GM23338 (cell line): ENCODE results near the gene GLT6D1. TPM values are rescaled to one million over a fixed set of nuclear protein-coding genes. Genes with fewer than 3 reads are reported as not detected.

Experiments
- ATAC-seq: fragments of 200-7000 bp; cut with Tn5 transposase; 3 replicates; pipeline ENCODE4 v1.9.1; 2020
- DNase-seq: peaks from one replicate; pipeline ENCODE4 v3.0.0-alpha.2; 2015; ENCODE audit warnings: low spot score
- H2AFZ ChIP-seq: fragments of 200-600 bp; sonication (generic); 2 replicates; pipeline ENCODE4 v1.8.0; 2016; ENCODE audit warnings: antibody characterized with exemption, mild to moderate bottlenecking, moderate library complexity
- H3F3A ChIP-seq: fragments of 200-600 bp; sonication (generic); replicated peaks from 2 replicates; pipeline ENCODE4 v1.8.0; 2017; ENCODE audit warnings: antibody characterized with exemption, mixed run types, low read depth
- H3K27ac ChIP-seq: fragments of 200-600 bp; sonication (generic); 2 replicates; pipeline ENCODE4 v1.6.1; 2016; ENCODE audit warnings: low read depth
- H3K27me3 ChIP-seq: fragments of 200-600 bp; sonication (generic); 2 replicates; pipeline ENCODE4 v1.8.0; 2016; ENCODE audit warnings: mild to moderate bottlenecking, mixed run types, moderate library complexity; ENCODE audit not compliant: insufficient read depth
- H3K36me3 ChIP-seq: fragments of 200-600 bp; sonication (generic); 2 replicates; pipeline ENCODE4 v1.8.0; 2016; ENCODE audit warnings: mild to moderate bottlenecking; ENCODE audit not compliant: insufficient read depth
- H3K4me1 ChIP-seq: fragments of 200-600 bp; sonication (generic); 2 replicates; pipeline ENCODE4 v1.8.0; 2016; ENCODE audit warnings: mild to moderate bottlenecking, moderate library complexity; ENCODE audit not compliant: insufficient read depth
- H3K4me2 ChIP-seq: fragments of 200-600 bp; sonication (generic); 2 replicates; pipeline ENCODE4 v1.7.1; 2017; ENCODE audit warnings: mixed run types
- H3K4me3 ChIP-seq: fragments of 200-600 bp; sonication (generic); 2 replicates; pipeline ENCODE4 v1.6.1; 2016; ENCODE audit warnings: mixed run types
- H3K79me2 ChIP-seq: fragments of 200-600 bp; sonication (generic); replicated peaks from 2 replicates; pipeline ENCODE4 v1.8.0; 2017; ENCODE audit warnings: mild to moderate bottlenecking; ENCODE audit not compliant: insufficient read depth
- H3K9me2 ChIP-seq: fragments of 200-600 bp; sonication (generic); 2 replicates; pipeline ENCODE4 v1.8.0; 2017; ENCODE audit not compliant: insufficient read depth
- H4K20me1 ChIP-seq: fragments of 200-600 bp; sonication (generic); replicated peaks from 2 replicates; pipeline ENCODE4 v1.8.0; 2017; ENCODE audit warnings: mild to moderate bottlenecking; ENCODE audit not compliant: insufficient read depth
- H3K27ac Mint-ChIP-seq: 2 replicates; pipeline ENCODE4 v1.8.0; 2020; ENCODE audit warnings: inconsistent platforms, mild to moderate bottlenecking, moderate library complexity, mixed read lengths
- H3K27me3 Mint-ChIP-seq: 3 replicates; pipeline ENCODE4 v1.8.0; 2022; ENCODE audit warnings: low read depth, mild to moderate bottlenecking, moderate library complexity, mixed read lengths, inconsistent platforms; ENCODE audit not compliant: insufficient read depth, poor library complexity
- H3K36me3 Mint-ChIP-seq: 3 replicates; pipeline ENCODE4 v1.8.0; 2021; ENCODE audit warnings: low read depth, mild to moderate bottlenecking, inconsistent platforms, moderate library complexity, mixed read lengths
- H3K4me1 Mint-ChIP-seq: 3 replicates; pipeline ENCODE4 v1.8.0; 2020; ENCODE audit warnings: mild to moderate bottlenecking, inconsistent platforms, mixed read lengths
- H3K4me3 Mint-ChIP-seq: 3 replicates; pipeline ENCODE4 v1.8.0; 2021; ENCODE audit warnings: moderate library complexity, mild to moderate bottlenecking, inconsistent platforms, mixed read lengths
- H3K9me3 Mint-ChIP-seq: 3 replicates; pipeline ENCODE4 v1.8.0; 2020; ENCODE audit warnings: moderate library complexity, mild to moderate bottlenecking, inconsistent platforms, mixed read lengths
- EZH2phosphoT487 ChIP-seq: fragments of 200-600 bp; sonication (generic); IDR thresholded peaks from one replicate; pipeline ENCODE4 v1.8.1; 2018; ENCODE audit warnings: antibody characterized with exemption; ENCODE audit not compliant: unreplicated experiment
- NANOG ChIP-seq: IDR thresholded peaks from 2 replicates; pipeline ENCODE4 v1.6.1; 2016; ENCODE audit warnings: antibody characterized with exemption, borderline replicate concordance
- POLR2AphosphoS5 ChIP-seq: IDR thresholded peaks from 2 replicates; pipeline ENCODE4 v1.6.1; 2016; ENCODE audit warnings: antibody characterized with exemption, low read depth
- STAT1 ChIP-seq: IDR thresholded peaks from one replicate; pipeline ENCODE4 v1.6.1; 2016; ENCODE audit warnings: antibody characterized with exemption; ENCODE audit not compliant: unreplicated experiment
- ZNF114 ChIP-seq: fragments of 250-450 bp; sonication (Bioruptor Pico); IDR thresholded peaks from 2 replicates; pipeline ENCODE4 v1.5.0; 2020; ENCODE audit warnings: mild to moderate bottlenecking, moderate library complexity
- ZNF331 ChIP-seq: fragments of 250-450 bp; sonication (Bioruptor Pico); IDR thresholded peaks from 2 replicates; pipeline ENCODE4 v1.5.0; 2020; ENCODE audit warnings: low read depth, mild to moderate bottlenecking, moderate library complexity
- polyA plus RNA-seq: library from polyadenylated mRNA; unstranded; fragments of >200 nt; fragmentation: Nextera tagmentation; extraction: Ambion mirVana; gene quantifications from 2 replicates; pipeline ENCODE4 v1.2.1, GENCODE V29; 2016
- total RNA-seq: library from RNA; depleted of rRNA; stranded (reverse); fragments of >200 nt; shearing (Covaris generic); gene quantifications from 2 replicates; pipeline ENCODE4 v1.2.3, GENCODE V29; 2014
- TF ChIP-seq, protein P1 (sequence below): IDR thresholded peaks from 2 replicates; pipeline ENCODE4 v1.6.1; 2016; ENCODE audit warnings: antibody characterized with exemption
- TF ChIP-seq, protein P2 (sequence below), 2 experiments: fragments of 200-600 bp in 1 of 2; sonication (generic) in 1 of 2; conservative IDR thresholded peaks; 2 replicates each; pipeline versions ENCODE4 v1.5.1 to v1.6.1; 2016 to 2017; ENCODE audit warnings: antibody characterized with exemption in 2 of 2, low read depth in 2 of 2, mild to moderate bottlenecking in 2 of 2, moderate library complexity in 1 of 2
- TF ChIP-seq, protein P3 (sequence below): IDR thresholded peaks from one replicate; pipeline ENCODE4 v1.6.1; 2018; ENCODE audit warnings: antibody characterized with exemption; ENCODE audit not compliant: unreplicated experiment

Gene GLT6D1
- total and polyA plus RNA-seq, 2 experiments from 2014 or later, result not detected

DNA sequence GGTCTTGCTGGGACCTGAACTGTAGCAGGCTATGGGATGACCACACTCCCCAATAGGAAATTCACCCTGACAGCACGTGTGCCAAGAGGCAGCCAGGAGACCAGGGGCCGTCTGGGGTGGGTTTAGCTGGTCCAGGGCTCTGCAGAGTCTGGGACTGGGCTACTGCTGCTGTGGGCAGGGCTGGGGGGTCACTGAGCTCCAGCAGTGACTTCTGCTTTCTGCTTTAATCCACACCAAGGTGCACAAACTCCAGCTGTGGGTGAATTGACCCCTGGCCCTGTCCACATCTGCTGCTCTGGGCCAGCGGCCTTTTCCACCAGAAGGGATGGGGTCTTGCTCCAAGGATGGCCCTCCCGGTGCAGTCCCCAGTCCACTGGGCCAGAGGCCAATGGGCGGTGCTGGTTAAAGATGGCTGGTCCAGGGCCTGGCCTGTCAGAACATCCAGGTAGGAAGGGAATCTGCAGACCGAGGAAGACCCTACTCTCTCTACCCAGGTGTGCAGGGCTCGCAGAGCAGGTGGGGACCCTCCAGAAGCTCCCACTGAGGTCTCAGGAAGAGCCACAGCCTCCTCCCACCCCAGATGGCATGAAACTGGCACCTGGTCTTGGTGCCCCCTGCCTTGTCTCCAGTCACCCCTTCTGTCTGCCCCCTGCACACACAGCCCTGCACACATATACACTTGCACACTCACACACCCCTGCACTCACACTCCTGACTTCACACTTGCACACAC is 28.0 kb downstream of the GLT6D1 start:
- no peak for TF ChIP-seq STAT1
- no peak for TF ChIP-seq ZNF331 (CRISPR knock-in tag)
- no peak for TF ChIP-seq EZH2phosphoT487
- TF ChIP-seq, protein P1, sequence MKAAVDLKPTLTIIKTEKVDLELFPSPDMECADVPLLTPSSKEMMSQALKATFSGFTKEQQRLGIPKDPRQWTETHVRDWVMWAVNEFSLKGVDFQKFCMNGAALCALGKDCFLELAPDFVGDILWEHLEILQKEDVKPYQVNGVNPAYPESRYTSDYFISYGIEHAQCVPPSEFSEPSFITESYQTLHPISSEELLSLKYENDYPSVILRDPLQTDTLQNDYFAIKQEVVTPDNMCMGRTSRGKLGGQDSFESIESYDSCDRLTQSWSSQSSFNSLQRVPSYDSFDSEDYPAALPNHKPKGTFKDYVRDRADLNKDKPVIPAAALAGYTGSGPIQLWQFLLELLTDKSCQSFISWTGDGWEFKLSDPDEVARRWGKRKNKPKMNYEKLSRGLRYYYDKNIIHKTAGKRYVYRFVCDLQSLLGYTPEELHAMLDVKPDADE, result no peak
- TF ChIP-seq ZNF114 (CRISPR knock-in tag), result no peak
- Mint-ChIP-seq H3K36me3 (peaks cover 17% of the 10 kb centered on the region), H3K27ac (no peak overlapping the region), H3K4me3 (no peak overlapping the region), H3K4me1 (no peaks in the 10 kb centered on the region), H3K27me3 (peaks cover 4% of the 10 kb centered on the region), H3K9me3 (peaks cover 27% of the 10 kb centered on the region)
- Histone ChIP-seq H3K27ac (no peak overlapping the region), H3K27me3 (no peaks in the 10 kb centered on the region), H2AFZ (no peak overlapping the region), H3K36me3 (no peaks in the 10 kb centered on the region), H4K20me1 (no peaks in the 10 kb centered on the region), H3K79me2 (no peaks in the 10 kb centered on the region), H3K4me1 (no peaks in the 10 kb centered on the region), H3F3A (no peaks in the 10 kb centered on the region), H3K9me2 (no peaks in the 10 kb centered on the region), H3K4me3 (no peak overlapping the region), H3K4me2 (no peak overlapping the region)
- DNase-seq, result no peak
- ATAC-seq, result no peak

DNA sequence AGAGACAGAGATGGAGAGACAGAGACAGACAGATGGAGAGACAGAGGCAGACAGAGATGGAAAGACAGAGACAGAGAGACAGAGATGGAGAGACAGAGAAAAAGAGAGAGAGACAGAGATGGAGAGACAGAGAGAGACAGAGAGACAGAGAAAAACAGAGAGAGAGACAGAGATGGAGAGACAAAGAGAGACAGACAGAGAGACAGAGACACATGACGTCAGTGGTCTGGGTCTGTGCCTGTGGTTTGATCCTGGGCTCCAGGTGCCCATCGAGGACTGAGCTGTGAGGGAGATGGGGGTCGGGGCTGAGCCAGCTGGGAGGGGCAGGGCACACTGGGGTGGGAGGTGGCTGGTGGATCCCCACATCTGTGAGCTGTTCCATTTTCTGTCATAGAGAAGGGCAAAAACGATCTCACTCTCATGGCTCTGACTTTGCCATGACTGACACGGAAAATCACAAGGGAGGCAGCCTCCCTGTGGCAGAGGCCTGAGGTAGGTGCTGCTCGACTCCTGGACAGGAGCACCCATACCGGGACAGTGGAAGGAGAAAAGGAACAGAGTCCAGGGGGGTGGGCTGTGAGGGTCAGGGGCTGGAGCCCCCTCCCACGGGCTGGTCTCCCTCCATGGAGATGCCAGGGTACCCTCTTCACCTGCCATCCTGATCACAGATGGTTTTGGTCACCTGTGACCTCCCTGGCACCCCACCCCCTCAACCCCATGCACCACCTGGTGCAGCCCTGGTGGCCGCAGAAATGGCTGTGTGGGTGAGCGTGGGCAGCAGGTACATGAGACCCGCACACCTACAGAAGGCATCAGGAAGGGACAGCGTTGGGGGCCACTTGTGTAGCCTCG is 28.8 kb downstream of the GLT6D1 start:
- H3K4me1 Mint-ChIP-seq, result no peaks in the 10 kb centered on the region
- ATAC-seq (no peak), DNase-seq (no peak)
- H3K36me3 ChIP-seq, result no peaks in the 10 kb centered on the region
- peaks cover 17% of the 10 kb centered on the region for H3K36me3 Mint-ChIP-seq
- no peaks in the 10 kb centered on the region for H4K20me1 ChIP-seq
- no peak overlapping the region for H3K4me3 ChIP-seq
- no peak overlapping the region for H3K27ac Mint-ChIP-seq
- no peak overlapping the region for H3K4me3 Mint-ChIP-seq
- no peaks in the 10 kb centered on the region for H3F3A ChIP-seq
- peaks cover 27% of the 10 kb centered on the region for H3K9me3 Mint-ChIP-seq
- H3K27me3 Mint-ChIP-seq, result peaks cover 4% of the 10 kb centered on the region
- no peak for TF ChIP-seq ZNF331 (CRISPR knock-in tag)
- TF ChIP-seq ZNF114 (CRISPR knock-in tag), result no peak
- TF ChIP-seq, protein P1, result no peak
- TF ChIP-seq, protein P2, sequence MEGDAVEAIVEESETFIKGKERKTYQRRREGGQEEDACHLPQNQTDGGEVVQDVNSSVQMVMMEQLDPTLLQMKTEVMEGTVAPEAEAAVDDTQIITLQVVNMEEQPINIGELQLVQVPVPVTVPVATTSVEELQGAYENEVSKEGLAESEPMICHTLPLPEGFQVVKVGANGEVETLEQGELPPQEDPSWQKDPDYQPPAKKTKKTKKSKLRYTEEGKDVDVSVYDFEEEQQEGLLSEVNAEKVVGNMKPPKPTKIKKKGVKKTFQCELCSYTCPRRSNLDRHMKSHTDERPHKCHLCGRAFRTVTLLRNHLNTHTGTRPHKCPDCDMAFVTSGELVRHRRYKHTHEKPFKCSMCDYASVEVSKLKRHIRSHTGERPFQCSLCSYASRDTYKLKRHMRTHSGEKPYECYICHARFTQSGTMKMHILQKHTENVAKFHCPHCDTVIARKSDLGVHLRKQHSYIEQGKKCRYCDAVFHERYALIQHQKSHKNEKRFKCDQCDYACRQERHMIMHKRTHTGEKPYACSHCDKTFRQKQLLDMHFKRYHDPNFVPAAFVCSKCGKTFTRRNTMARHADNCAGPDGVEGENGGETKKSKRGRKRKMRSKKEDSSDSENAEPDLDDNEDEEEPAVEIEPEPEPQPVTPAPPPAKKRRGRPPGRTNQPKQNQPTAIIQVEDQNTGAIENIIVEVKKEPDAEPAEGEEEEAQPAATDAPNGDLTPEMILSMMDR (conservative IDR thresholded peaks at IDR 0.05; ENCODE audit: low read depth in 2 of 2), result no peak
- no peak for TF ChIP-seq STAT1
- no peak for TF ChIP-seq NANOG
- no peak for TF ChIP-seq POLR2AphosphoS5
- TF ChIP-seq, protein P3, sequence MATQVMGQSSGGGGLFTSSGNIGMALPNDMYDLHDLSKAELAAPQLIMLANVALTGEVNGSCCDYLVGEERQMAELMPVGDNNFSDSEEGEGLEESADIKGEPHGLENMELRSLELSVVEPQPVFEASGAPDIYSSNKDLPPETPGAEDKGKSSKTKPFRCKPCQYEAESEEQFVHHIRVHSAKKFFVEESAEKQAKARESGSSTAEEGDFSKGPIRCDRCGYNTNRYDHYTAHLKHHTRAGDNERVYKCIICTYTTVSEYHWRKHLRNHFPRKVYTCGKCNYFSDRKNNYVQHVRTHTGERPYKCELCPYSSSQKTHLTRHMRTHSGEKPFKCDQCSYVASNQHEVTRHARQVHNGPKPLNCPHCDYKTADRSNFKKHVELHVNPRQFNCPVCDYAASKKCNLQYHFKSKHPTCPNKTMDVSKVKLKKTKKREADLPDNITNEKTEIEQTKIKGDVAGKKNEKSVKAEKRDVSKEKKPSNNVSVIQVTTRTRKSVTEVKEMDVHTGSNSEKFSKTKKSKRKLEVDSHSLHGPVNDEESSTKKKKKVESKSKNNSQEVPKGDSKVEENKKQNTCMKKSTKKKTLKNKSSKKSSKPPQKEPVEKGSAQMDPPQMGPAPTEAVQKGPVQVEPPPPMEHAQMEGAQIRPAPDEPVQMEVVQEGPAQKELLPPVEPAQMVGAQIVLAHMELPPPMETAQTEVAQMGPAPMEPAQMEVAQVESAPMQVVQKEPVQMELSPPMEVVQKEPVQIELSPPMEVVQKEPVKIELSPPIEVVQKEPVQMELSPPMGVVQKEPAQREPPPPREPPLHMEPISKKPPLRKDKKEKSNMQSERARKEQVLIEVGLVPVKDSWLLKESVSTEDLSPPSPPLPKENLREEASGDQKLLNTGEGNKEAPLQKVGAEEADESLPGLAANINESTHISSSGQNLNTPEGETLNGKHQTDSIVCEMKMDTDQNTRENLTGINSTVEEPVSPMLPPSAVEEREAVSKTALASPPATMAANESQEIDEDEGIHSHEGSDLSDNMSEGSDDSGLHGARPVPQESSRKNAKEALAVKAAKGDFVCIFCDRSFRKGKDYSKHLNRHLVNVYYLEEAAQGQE, result no peak
- no peaks in the 10 kb centered on the region for H3K27me3 ChIP-seq
- no peaks in the 10 kb centered on the region for H3K4me1 ChIP-seq
- H2AFZ ChIP-seq, result no peak overlapping the region
- H3K27ac ChIP-seq, result no peak overlapping the region
- no peaks in the 10 kb centered on the region for H3K9me2 ChIP-seq
- no peaks in the 10 kb centered on the region for H3K79me2 ChIP-seq
- H3K4me2 ChIP-seq, result no peak overlapping the region
